Activated naive CD4-positive, alpha-beta T cell treated with anti-CD3 and anti-CD28 coated beads, Interleukin-2, amount 50 U/mL, for 24 hours (primary cell): ENCODE measurements around the gene TREX2.
"Not testable (repeated sequence)": the region's sequence is repeated elsewhere in the genome, so short reads cannot be mapped to it uniquely, and the experiment has no call there.

Source experiments
- H3K27ac Mint-ChIP-seq: one replicate; pipeline ENCODE4 v1.8.0; 2021; ENCODE audit warnings: mild to moderate bottlenecking, mixed read lengths
- H3K27me3 Mint-ChIP-seq: one replicate; pipeline ENCODE4 v1.8.0; 2021; ENCODE audit warnings: mixed read lengths
- H3K36me3 Mint-ChIP-seq: one replicate; pipeline ENCODE4 v1.8.0; 2021; ENCODE audit warnings: mixed read lengths
- H3K4me1 Mint-ChIP-seq: one replicate; pipeline ENCODE4 v1.8.0; 2021; ENCODE audit warnings: mixed read lengths
- H3K4me3 Mint-ChIP-seq: one replicate; pipeline ENCODE4 v1.8.0; 2021; ENCODE audit warnings: mild to moderate bottlenecking, mixed read lengths
- H3K9me3 Mint-ChIP-seq: one replicate; pipeline ENCODE4 v1.8.0; 2021; ENCODE audit warnings: mixed read lengths

TREX2 gene

DNA sequence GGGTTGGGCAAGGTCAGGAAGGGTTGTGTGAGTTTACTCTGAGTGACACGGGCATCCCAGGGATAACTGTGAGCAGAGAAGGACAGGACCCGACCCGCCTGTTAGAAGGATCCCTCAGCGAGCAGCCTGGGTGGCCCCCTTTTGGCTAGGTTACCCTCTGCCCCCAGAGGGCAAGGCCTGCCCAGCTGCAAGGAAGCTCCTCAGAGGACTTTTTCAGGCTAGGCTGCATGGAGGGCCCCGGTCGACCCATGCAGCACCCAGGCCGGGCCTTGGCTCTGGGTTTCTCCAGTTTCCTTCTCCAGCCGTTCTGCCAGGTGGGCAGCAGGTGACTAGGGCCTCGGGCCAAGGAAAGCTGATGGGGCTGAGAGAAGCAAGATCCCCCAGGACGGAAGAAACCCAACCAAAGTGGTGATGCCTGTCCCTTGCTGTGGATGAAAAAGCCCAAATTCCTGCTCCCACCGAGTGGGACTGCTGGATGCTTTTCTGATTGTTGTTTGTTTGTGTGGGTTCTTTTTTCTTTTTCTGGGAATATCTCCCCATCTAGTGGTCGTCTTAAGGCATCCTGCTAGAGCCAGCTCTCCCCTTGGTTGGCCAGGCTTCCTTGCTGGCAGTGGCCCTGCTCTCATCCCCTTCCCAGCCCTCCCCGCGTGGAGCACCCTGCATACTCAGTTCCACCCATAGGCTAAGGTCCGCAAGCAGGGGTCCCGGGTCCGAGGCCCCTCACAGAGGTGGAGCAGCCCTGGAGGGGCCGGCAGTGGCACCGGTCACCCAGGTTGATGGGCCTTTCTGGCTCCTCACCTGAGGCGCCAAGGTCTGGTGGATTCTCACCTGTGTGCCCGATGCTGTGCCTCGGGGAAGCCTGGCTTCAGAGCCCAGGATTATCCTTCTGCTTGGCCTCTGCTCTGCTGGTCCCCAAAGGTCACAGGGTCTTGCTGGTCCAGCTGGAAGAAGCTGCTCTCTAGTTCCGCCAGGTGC, 32.8 kb downstream of the TREX2 start:
- Mint-ChIP-seq H3K36me3 (no peaks in the 10 kb centered on the region), H3K4me3 (peak overlapping the region; percentile 73), H3K27ac (no peak overlapping the region)

GRCh38 chrX:153411988-153412574, 33.8 kb downstream of the TREX2 start:
- no peaks in the 10 kb centered on the region for H3K27me3 Mint-ChIP-seq
- H3K36me3 Mint-ChIP-seq, result no peaks in the 10 kb centered on the region
- H3K4me3 Mint-ChIP-seq, result peak overlapping the region; percentile 73
- H3K4me1 Mint-ChIP-seq, result peaks cover 7% of the 10 kb centered on the region
- H3K9me3 Mint-ChIP-seq, result no peaks in the 10 kb centered on the region
- H3K27ac Mint-ChIP-seq, result no peak overlapping the region

More for the DNA sequence above, 32.8 kb downstream of the TREX2 start:
- Mint-ChIP-seq H3K4me1 (peaks cover 7% of the 10 kb centered on the region), H3K9me3 (no peaks in the 10 kb centered on the region), H3K27me3 (no peaks in the 10 kb centered on the region)

DNA sequence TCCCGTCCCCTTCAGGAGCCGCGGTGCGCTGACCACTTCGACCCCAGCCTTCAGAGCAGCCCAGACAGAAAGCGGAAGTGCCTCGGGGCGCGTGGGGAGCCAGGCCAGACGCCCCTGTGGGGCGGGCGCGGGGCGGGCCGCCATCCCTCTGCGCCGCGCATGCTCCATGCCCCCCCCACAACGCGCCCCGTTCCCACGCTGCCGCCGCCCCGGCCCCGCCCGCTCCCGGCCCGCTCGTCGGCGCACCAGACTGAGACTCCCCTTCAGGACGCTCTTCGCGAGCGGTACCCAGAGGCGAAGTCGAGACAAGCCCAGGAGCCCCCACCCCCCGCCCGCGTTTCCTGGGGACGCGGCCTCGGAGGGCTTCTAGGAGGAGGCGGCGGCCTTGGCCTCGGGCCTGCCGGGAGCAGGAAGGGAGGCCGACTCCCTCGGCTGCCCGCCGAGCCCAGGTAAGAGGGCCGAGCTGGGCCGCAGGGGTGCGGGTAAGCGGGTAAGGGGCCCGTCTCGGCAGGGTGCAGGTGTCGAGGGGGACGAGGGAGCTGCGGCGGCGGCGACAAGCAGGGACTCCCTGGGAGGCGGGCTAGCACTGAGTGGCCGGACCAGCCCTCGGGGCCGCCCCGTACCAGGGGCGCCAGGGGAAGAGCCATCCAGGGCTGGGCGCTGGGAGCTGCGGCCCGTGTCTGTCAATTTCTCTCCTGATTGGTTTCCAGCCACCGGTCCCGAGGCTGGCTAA, 34.4 kb downstream of the TREX2 start, which contains the start of gene ZFP92:
Gene ZFP92, plus strand, starts transcription at position 218 of the 733 bp plus-strand sequence. CDS start 6,851 bp downstream, outside the sequence.
- Mint-ChIP-seq H3K36me3 (no peaks in the 10 kb centered on the region), H3K9me3 (no peaks in the 10 kb centered on the region), H3K27ac (no peak within 1 kb of the TSS), H3K4me1 (peaks cover 7% of the 10 kb centered on the region), H3K4me3 (peak within 1 kb of the TSS; percentile 77), H3K27me3 (no peaks in the 10 kb centered on the region)

DNA sequence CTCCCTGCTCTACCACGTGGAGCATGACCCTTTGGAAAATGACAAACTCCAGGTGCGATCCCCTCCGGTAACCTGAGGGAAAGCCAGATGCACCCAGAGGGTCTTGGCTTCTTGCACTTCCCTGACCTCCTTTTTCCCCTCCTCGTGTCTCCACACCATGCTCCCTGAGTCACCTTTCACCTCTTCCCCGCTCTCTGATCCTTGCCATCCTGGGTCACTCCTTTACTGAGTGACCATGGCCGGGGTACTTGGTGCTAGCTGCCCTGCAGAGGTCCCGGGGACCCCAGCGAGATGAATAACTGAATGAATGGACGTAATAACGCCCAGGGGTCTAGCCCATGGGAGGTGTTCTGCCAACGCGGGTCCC, 35.0 kb downstream of the TREX2 start:
- Mint-ChIP-seq H3K4me3 (peak overlapping the region; percentile 77), H3K4me1 (peaks cover 7% of the 10 kb centered on the region), H3K9me3 (no peaks in the 10 kb centered on the region), H3K36me3 (no peaks in the 10 kb centered on the region), H3K27me3 (no peaks in the 10 kb centered on the region), H3K27ac (no peak overlapping the region)

GRCh38 chrX:153410373-153410772, 35.5 kb downstream of the TREX2 start:
- H3K4me1 Mint-ChIP-seq, result peaks cover 7% of the 10 kb centered on the region

DNA sequence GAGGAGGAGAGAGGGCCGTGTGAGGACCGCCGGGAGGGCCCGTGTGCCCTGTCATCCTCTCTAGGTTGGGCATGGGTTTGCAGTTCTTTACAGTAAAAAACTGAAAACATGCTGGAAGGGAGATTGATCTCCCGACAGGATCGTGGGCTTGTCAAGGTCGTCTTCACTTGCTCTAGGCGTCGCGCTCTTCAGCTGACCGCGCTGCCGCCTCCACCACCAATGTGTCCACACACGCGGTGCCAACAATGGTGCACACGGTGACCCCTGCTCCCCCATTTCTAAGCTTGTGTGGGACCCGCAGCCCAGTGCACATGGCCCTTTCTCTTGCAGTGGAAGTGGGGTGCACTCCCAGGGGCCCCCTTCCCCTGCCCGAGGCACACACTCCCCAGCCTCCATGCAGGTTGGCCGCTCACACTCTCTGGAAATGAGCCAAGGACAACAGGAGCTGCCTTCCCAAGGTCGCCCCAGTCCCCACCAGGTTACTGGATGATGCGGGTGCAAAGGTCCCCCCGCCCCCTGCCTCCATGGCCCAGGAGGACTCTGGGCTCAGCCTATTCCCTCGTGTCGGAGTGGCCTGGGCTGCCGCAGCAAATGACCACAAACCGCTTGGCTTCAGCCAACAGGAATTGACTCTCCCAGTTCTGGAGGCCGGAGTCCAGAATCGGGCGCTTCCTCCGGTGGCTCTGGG, 36.3 kb downstream of the TREX2 start:
- Mint-ChIP-seq H3K27ac (no peak overlapping the region), H3K4me1 (peaks cover 7% of the 10 kb centered on the region), H3K9me3 (no peaks in the 10 kb centered on the region), H3K4me3 (no peak overlapping the region), H3K27me3 (no peaks in the 10 kb centered on the region), H3K36me3 (no peaks in the 10 kb centered on the region)

More at GRCh38 chrX:153410373-153410772, 35.5 kb downstream of the TREX2 start:
- no peaks in the 10 kb centered on the region for H3K27me3 Mint-ChIP-seq
- H3K9me3 Mint-ChIP-seq, result no peaks in the 10 kb centered on the region
- H3K4me3 Mint-ChIP-seq, result no peak overlapping the region
- no peak overlapping the region for H3K27ac Mint-ChIP-seq
- no peaks in the 10 kb centered on the region for H3K36me3 Mint-ChIP-seq

- Mint-ChIP-seq H3K4me1 (peaks cover 7% of the 10 kb centered on the region), H3K27ac (no peak overlapping the region), H3K9me3 (no peaks in the 10 kb centered on the region), H3K4me3 (no peak overlapping the region), H3K27me3 (no peaks in the 10 kb centered on the region), H3K36me3 (no peaks in the 10 kb centered on the region)
Observed at GRCh38 chrX:153408871-153409351, 36.9 kb downstream of the TREX2 start.

GRCh38 chrX:153408221-153408721, 37.6 kb downstream of the TREX2 start:
- H3K27me3 Mint-ChIP-seq, result no peaks in the 10 kb centered on the region
- H3K36me3 Mint-ChIP-seq, result no peaks in the 10 kb centered on the region
- no peak overlapping the region for H3K4me3 Mint-ChIP-seq
- no peak overlapping the region for H3K27ac Mint-ChIP-seq
- peaks cover 7% of the 10 kb centered on the region for H3K4me1 Mint-ChIP-seq
- H3K9me3 Mint-ChIP-seq, result no peaks in the 10 kb centered on the region

DNA sequence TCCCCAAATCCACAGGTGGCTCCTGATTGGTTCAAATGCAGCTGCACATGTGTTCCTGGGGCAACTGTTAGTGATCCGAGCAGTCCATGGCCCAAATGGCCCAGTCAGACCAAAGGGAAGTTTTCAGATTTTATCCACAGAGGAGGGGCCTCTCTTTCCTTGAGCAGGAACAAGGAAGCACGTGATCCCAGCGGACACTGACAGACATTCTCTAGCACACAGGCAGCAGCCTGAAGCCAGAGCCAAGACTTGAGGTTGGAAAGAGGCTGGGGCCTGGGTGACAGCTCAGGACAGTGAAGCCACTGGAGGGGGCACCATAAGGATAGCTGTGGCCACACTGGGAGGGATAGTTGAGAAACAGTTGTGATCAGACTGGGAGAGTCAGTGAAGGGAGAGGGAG, 38.1 kb downstream of the TREX2 start:
- Mint-ChIP-seq H3K4me3 (no peak overlapping the region), H3K4me1 (peaks cover 7% of the 10 kb centered on the region), H3K9me3 (no peaks in the 10 kb centered on the region), H3K36me3 (no peaks in the 10 kb centered on the region), H3K27ac (no peak overlapping the region), H3K27me3 (no peaks in the 10 kb centered on the region)

DNA sequence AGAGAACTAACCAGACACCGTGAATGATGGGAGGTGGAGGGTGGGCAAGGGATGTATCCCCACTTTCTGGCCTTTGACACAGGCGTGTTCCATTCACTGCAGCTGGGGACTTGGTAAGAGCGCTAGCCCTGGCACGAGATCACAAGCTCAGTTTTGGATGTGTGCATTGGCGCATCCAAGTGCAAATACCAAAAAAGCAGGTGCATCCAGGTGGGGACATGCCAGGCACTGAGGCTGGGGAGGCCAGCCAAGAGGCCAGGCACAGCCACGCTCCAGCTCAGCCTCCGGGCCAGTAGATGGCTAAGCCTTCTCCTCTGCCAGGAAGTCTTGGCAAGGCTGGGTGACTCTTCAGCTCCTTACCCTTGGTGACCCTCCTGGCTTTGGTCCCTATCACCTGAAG, 39.0 kb downstream of the TREX2 start:
- H3K9me3 Mint-ChIP-seq, result no peaks in the 10 kb centered on the region
- H3K27me3 Mint-ChIP-seq, result no peaks in the 10 kb centered on the region
- no peak overlapping the region for H3K27ac Mint-ChIP-seq
- no peaks in the 10 kb centered on the region for H3K36me3 Mint-ChIP-seq
- H3K4me3 Mint-ChIP-seq, result no peak overlapping the region
- peaks cover 1% of the 10 kb centered on the region for H3K4me1 Mint-ChIP-seq

- Mint-ChIP-seq H3K4me3 (no peak overlapping the region), H3K36me3 (no peaks in the 10 kb centered on the region), H3K27me3 (no peaks in the 10 kb centered on the region), H3K4me1 (no peaks in the 10 kb centered on the region), H3K9me3 (no peaks in the 10 kb centered on the region), H3K27ac (no peak overlapping the region)
Observed at GRCh38 chrX:153406011-153406410, 39.8 kb downstream of the TREX2 start.

- Mint-ChIP-seq H3K27ac (no peak overlapping the region), H3K4me1 (no peaks in the 10 kb centered on the region), H3K4me3 (no peak overlapping the region), H3K27me3 (no peaks in the 10 kb centered on the region), H3K36me3 (no peaks in the 10 kb centered on the region), H3K9me3 (no peaks in the 10 kb centered on the region)
Observed at GRCh38 chrX:153405426-153405825, 40.4 kb downstream of the TREX2 start.

GRCh38 chrX:153404333-153404732, 41.5 kb downstream of the TREX2 start:
- H3K4me3 Mint-ChIP-seq, H3K27ac Mint-ChIP-seq, H3K4me1 Mint-ChIP-seq, H3K36me3 Mint-ChIP-seq, H3K9me3 Mint-ChIP-seq, H3K27me3 Mint-ChIP-seq: not testable (repeated sequence)

GRCh38 chrX:153401133-153401764, 44.6 kb downstream of the TREX2 start, which contains the start of gene PNMA6E:
TSS of gene PNMA6E (minus strand) at chrX:153401350. CDS start at chrX:153398849, 2,501 bp downstream.
- H3K27ac Mint-ChIP-seq, result no peak within 1 kb of the TSS
- no peaks in the 10 kb centered on the region for H3K36me3 Mint-ChIP-seq
- no peaks in the 10 kb centered on the region for H3K27me3 Mint-ChIP-seq
- H3K4me1 Mint-ChIP-seq, result no peaks in the 10 kb centered on the region
- H3K4me3 Mint-ChIP-seq, result no peak within 1 kb of the TSS
- no peaks in the 10 kb centered on the region for H3K9me3 Mint-ChIP-seq
